GM21390 (cell line): ENCODE results near the gene CCDC188.
A peak's percentile ranks its signal among the peaks of the same experiment; 100 is the strongest.

ENCODE experiments used
- ATAC-seq: cut with Tn5 transposase; IDR thresholded peaks from one replicate; pipeline ENCODE4 v1.9.1; 2021; ENCODE audit not compliant: unreplicated experiment

CCDC188 gene

GRCh38 chr22:20123366-20124082, 27.3 kb downstream of the CCDC188 start:
- no peak for ATAC-seq

GRCh38 chr22:20121856-20122415, 28.9 kb downstream of the CCDC188 start:
- ATAC-seq: no peak

- ATAC-seq: no peak
These were observed 32.4 kb downstream of the CCDC188 start for GRCh38 chr22:20118300-20119020.

GRCh38 chr22:20117633-20118299, 33.1 kb downstream of the CCDC188 start:
- peak; percentile 24 for ATAC-seq

GRCh38 chr22:20116951-20117632, 33.8 kb downstream of the CCDC188 start, which contains the start of gene TRMT2A:
Gene TRMT2A, minus strand, starts transcription at chr22:20117226. Its CDS starts 320 bp downstream, at chr22:20116906.
- ATAC-seq: peak; percentile 59

- no peak for ATAC-seq
These were observed 34.4 kb downstream of the CCDC188 start for GRCh38 chr22:20116376-20116950.

- no peak for ATAC-seq
These were observed 35.0 kb downstream of the CCDC188 start, which contains the start of gene RANBP1 for GRCh38 chr22:20115691-20116375. Gene RANBP1, plus strand, starts transcription at chr22:20116104. Its CDS starts 81 bp downstream, at chr22:20116185.

- no peak for ATAC-seq
These were observed 36.1 kb downstream of the CCDC188 start for GRCh38 chr22:20114506-20115475.

- no peak for ATAC-seq
These were observed 37.1 kb downstream of the CCDC188 start for GRCh38 chr22:20113551-20114310.

- no peak for ATAC-seq
These were observed 38.0 kb downstream of the CCDC188 start for GRCh38 chr22:20112623-20113511.

- no peak for ATAC-seq
These were observed 38.9 kb downstream of the CCDC188 start for GRCh38 chr22:20111689-20112622.

GRCh38 chr22:20111045-20111688, 39.7 kb downstream of the CCDC188 start:
- ATAC-seq: no peak

- no peak for ATAC-seq
These were observed 40.4 kb downstream of the CCDC188 start for GRCh38 chr22:20110359-20110985.

GRCh38 chr22:20109411-20110358, 41.2 kb downstream of the CCDC188 start:
- ATAC-seq: no peak
